CD4-positive, alpha-beta T cell treated with Interleukin-17A for 4 hours (primary cell): Measurements from ENCODE around the gene TACR2.

Experiments
- DNase-seq: peaks from one replicate; pipeline ENCODE4 v3.0.0-alpha.2; 2020; ENCODE audit warnings: mixed read lengths

The TACR2 gene

GRCh38 chr10:69418052-69418752 is 1.5 kb upstream of the TACR2 start:
- DNase-seq: no peak

GRCh38 chr10:69417542-69417941 is 824 bp upstream of the TACR2 start:
- no peak for DNase-seq

GRCh38 chr10:69415951-69416350 is 767 bp downstream of the TACR2 start:
- DNase-seq: no peak

GRCh38 chr10:69415049-69415448 is 1.7 kb downstream of the TACR2 start:
- no peak for DNase-seq

- DNase-seq: no peak
Measured at GRCh38 chr10:69414036-69415018, 2.4 kb downstream of the TACR2 start.

- peak; percentile 57 for DNase-seq
Measured at GRCh38 chr10:69413221-69413865, 3.4 kb downstream of the TACR2 start.

- no peak for DNase-seq
Measured at GRCh38 chr10:69412232-69412790, 4.4 kb downstream of the TACR2 start.

GRCh38 chr10:69411476-69411875 is 5.2 kb downstream of the TACR2 start:
- DNase-seq: no peak

GRCh38 chr10:69410487-69410886 is 6.2 kb downstream of the TACR2 start:
- no peak for DNase-seq

- DNase-seq: no peak
Measured at GRCh38 chr10:69409968-69410367, 6.8 kb downstream of the TACR2 start.

GRCh38 chr10:69409176-69409495 is 7.6 kb downstream of the TACR2 start:
- DNase-seq: no peak

- peak; percentile 91 for DNase-seq
Measured at GRCh38 chr10:69408318-69409175, 8.2 kb downstream of the TACR2 start.

- peak; percentile 57 for DNase-seq
Measured at GRCh38 chr10:69407621-69408301, 9.0 kb downstream of the TACR2 start.

- no peak for DNase-seq
Measured at GRCh38 chr10:69406816-69407580, 9.7 kb downstream of the TACR2 start.

GRCh38 chr10:69406302-69406811 is 10.4 kb downstream of the TACR2 start:
- DNase-seq: no peak

- no peak for DNase-seq
Measured at GRCh38 chr10:69405221-69405620, 11.5 kb downstream of the TACR2 start.

GRCh38 chr10:69404786-69405185 is 11.9 kb downstream of the TACR2 start:
- DNase-seq: no peak

GRCh38 chr10:69403519-69403918 is 13.2 kb downstream of the TACR2 start:
- DNase-seq: no peak

GRCh38 chr10:69403066-69403465 is 13.7 kb downstream of the TACR2 start:
- DNase-seq: no peak

GRCh38 chr10:69402386-69402785 is 14.3 kb downstream of the TACR2 start:
- DNase-seq: no peak

- no peak for DNase-seq
Measured at GRCh38 chr10:69401416-69401815, 15.3 kb downstream of the TACR2 start.
